Stimulated activated CD8-positive, alpha-beta memory T cell treated with anti-CD3 and anti-CD28 coated beads, Interleukin-15, amount 100 ng/mL, for 48 hours (primary cell): ENCODE results near the gene XG.
"Not testable (repeated sequence)": the region's sequence is repeated elsewhere in the genome, so short reads cannot be mapped to it uniquely, and the experiment has no call there.

Experiments used
- DNase-seq, 2 donors: peaks; one replicate each; pipeline ENCODE4 v3.0.0-alpha.2; 2020; ENCODE audit warnings: low read depth in 2 of 2

XG gene

DNA sequence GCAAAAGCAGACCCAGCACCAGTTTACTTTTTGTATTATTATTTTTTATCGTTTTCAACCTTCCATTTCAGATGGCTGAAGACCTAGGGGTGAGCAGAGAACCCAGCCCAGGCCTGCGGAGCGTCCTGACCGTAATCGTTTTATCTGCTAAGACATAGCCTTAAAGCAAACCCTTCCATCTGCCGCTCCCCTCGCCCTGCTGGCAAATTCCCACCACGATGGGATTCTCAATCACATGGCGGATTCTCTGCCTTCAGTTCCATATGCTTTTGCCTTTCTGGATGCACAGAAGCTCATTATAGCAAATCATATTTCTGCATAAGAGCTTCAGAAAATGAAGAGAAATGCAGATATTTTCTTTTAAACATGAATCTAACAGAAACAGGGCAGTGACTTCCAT lies 18.6 kb upstream of the XG start:
- DNase-seq: no peak

DNA sequence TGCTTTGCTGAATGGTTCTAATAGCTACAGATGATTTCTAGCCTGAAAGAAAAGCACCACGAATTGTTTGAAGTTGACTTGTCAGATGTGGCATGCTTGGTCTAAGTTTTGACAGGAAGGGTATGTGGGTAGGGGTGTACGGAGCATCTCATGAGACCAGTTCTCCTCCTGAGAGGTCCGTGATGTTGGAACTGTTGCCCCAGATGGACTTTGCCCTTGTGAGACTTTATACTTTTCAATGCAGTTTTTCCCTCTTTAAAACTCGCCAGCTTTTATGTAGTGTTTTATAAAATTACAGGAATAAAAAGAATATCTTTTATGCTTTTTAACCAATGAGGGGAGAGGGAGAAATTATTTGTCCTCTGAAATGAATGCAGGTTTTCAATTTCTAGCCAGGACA lies 16.6 kb upstream of the XG start:
- DNase-seq: no peak

DNA sequence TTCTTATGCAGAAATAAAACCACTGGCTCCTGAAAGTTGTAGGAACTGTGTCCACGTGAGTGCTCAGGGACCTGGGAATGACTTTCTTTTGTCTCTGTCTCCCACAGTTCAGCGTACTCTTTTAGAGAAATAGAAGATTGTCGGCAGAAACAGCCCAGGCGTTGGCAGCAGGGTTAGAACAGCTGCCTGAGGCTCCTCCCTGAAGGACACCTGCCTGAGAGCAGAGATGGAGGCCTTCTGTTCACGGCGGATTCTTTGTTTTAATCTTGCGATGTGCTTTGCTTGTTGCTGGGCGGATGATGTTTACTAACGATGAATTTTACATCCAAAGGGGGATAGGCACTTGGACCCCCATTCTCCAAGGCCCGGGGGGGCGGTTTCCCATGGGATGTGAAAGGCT lies 11.2 kb upstream of the XG start:
- DNase-seq: no peak

DNA sequence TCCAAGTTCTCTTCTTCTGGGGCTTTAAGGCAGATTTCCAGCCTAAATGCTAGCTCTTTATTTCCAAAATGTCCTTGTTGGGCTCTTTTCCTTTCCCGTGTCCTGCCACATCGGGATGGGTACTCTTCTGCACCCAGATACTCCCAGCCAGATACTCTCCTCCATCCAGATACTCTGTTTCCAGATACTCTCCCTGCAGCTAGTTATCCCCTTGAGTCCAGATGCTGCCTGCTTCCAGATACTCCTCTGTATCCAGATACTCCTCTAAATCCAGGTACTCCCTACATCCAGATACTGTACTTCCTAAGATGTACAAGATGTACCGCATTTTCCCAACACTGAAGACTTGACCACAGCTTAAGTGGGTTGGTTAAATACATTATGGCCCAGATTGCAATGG lies 10.5 kb upstream of the XG start:
- DNase-seq: no peak

DNA sequence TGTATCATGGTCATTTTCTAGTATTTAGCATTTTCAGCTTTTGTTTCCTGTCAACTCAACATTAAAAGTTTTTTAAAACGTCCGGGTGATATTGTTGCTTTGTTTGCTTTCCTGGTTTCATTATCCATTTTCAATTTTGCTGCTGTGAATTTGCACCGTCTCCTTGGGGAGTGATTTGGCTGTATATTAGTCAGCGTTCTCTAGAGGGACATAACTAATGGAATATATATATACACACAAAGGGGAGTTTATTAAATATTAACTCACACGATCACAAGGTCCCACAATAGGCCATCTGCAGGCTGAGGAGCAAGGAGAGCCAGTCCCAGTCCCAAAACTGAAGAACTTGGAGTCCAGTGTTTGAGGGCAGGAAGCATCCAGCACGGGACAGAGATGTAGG lies 5.6 kb upstream of the XG start:
- DNase-seq: not testable (repeated sequence)

DNA sequence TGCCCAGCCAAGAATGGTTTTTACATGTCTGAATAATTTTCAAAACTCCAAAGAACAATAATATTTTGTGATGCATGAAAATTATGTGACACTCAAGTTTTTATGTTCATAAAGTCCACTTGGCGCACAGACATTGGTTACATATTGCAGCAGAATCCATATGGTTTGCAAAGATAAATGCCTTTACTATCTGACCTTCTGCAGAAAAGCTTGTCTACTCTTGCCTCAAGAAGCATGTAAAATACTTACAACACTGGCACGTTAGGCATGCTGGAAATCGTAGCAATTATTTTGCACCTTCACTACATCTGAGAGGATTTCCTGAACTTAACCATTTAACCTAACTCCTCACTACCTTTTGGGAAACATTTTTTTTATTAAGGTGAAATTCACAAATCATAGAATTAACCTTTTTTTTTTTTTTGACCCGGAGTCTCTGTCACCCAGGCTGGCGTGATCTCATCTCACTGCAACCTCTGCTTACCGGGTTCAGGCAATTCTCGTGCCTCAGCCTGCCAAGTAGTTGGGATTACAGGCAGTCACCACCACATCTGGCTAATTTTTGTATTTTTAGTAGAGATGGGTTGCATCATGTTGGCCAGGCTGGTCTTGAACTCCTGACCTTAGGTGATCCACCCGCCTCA lies 3.5 kb upstream of the XG start:
- DNase-seq: no peak

DNA sequence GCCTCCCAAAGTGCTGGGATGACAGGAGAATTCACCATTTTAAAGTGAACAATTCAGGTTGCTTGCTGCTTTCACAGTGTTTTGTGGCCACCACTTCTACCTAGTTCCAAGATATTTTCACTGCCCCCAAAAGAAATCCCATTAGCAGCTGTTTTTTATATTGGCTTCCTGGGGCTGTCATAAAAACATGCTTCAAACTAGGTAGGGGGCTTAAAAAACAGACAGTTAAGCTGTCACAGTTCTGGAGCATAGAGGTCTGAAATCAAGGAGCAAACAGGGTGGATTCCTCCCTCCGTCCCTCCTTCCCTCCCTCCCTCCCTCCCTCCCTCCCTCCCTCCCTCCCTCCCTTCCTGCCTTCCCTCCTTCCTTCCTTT lies 3.0 kb upstream of the XG start:
- DNase-seq: no peak

DNA sequence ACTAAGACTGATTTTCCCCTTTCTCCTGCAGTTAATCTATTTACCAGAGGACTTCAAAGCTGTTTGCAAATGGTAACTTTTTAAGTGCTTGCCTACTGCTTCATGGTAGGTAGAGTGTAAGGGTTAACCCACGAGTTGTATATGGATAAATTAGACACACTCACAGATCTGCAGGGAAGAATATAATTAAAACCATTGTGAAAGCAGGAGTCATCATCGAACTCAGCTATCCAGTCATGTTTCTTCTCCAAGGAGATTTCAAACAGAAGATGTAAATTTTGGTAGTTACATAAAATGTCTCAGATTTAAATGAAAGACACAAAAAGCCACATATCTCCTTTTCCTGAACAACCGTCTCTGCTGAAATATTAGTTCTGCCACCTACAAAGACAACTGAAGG lies 549 bp upstream of the XG start:
- DNase-seq: no peak

DNA sequence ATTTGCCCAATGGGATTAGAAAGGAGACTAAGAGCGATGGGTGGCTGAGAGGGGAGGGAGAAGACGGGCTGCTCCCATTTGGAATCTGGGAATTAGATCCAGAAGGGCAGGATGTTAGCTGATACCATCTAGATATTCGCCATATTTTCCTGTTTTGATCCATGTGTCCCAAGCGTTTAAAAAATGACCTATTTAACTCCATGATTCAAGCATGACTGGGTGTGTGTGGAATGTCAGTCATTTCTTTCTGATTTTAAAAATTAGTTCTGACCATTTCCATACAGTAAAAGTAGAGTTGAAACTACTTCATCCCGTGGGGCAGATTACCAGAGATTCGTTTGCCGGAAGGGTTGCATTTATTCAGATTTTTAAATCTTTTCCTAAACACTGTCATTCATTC lies 601 bp downstream of the XG start:
- not testable (repeated sequence) for DNase-seq

DNA sequence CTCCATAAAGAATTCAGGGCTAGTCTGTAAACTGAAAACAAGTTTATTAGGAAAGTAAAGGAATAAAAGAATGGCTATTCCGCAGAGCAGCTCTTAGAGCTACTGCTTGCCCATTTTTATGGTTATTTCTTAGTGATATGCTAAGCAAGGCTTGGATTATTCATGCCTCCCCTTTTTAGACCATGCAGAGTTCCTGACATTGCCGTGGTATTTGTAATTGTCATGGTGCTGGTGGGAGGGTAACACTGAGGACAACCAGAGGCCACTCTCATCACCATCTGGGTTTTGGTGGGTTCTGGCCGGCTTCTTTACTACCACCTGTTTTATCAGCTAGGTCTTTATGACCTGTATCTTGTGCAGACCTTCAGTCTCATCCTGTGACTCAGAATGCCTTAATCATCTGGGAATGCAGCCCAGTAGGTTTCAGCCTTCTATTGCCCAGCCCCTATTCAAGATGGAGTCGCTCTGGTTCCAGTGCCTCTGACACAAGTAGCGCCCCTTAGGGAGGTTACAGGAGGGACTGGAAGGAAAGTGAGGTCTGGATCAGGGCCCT lies 3.4 kb downstream of the XG start:
- not testable (repeated sequence) for DNase-seq

DNA sequence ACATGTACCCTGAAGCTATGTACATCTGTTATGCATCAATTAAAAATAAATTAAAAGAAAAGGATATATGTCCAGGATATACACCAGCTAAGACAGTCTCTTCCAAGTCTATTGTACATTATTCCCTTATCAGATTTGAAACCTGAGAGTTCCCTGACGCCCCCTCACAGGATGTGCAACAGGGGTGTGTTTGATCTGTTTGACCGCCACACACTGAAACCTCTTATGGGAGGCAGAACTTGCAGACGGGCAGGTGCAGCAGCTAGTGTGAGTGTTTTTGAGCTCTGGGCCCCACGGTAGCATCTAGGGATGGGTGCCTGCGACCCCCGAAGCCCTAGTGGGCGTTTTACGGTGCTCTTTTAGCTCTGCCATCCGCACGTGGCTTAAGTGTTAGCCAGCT lies 4.7 kb downstream of the XG start:
- no peak for DNase-seq

DNA sequence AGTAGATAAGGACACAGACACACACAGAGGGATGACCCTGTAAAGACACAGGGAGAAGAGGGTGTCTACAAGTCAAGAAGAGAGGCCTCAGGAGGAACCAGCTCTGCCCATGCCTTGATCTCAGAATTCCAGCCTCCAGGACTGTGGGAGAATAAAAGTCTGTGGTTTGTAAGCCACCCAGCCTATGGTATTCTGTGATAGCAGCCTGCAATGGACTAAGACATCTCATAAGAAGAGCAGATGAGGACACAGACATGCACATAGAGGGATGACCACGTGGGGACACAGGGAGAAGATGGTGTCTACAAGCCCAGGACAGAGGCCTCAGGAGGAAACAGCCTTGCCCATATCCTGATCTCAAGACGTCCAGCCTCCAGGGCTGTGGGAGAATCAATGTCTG lies 9.4 kb downstream of the XG start:
- no peak for DNase-seq

DNA sequence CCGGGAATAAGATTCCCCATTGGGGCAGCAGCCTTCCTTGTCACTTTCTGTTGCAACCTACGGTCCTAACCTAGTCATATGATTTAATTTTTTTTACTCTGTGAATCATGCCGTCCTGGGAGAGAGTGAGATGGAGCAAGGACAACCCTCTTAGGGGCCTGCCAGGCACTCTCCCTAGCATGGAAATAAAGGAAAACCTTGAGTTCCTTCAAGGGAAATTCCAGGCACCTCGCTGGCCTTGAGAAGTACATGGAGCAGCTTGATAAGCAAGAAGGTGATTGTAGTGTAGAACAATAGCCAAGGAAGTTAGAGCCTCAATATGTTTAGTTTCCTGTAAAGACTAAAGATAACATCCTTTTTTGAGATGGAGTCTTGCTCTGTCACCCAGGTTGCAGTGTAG lies 10.8 kb downstream of the XG start:
- not testable (repeated sequence) for DNase-seq

DNA sequence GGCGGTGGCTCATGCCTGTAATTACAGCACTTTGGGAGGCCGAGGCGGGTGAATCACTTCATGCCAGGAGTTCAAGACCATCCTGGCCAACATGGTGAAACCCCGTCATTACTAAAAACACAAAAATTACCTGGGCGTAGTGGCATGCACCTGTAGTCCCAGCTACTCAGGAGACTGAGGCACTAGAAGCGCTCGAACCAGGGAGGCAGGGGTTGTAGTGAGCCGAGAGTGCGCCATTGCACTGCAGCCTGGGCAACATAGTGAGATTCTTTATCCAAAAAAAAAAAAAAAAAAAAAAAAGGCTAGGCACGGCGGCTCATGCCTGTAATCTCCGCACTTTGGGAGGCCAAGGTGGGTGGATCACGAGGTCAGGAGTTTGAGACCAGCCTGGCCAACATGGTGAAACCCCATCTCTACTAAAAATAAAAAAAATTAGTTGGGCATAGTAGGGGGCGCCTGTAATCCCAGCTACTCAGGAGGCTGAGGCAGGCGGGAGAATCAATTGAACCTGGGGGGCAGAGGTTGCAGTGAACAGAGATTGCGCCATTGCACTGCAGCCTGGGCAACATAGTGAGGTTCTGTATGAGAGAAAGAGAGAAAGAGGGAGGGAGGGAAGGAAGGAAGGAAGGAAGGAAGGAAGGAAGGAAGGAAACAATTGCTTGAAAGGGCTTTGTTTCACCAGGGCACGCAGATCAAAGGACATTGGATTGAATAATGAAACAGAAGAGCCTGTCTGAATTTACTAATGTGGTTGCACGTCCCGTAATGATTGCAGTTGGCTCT lies 13.1 kb downstream of the XG start:
- DNase-seq: not testable (repeated sequence)

DNA sequence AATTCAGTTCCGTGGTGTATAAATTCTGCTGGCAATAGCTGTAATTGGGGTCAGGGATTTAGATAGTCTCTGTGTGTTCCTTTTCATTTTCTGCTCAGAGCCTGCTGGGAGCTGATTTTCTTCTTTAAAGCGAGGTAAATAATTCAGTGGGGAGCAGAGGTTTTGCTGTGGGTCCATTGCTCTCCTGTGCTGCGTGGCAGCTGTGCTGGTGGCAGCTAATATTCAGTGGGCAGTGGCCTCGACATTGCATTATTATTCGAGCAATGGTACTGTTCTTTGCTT lies 13.7 kb downstream of the XG start:
- no peak for DNase-seq

DNA sequence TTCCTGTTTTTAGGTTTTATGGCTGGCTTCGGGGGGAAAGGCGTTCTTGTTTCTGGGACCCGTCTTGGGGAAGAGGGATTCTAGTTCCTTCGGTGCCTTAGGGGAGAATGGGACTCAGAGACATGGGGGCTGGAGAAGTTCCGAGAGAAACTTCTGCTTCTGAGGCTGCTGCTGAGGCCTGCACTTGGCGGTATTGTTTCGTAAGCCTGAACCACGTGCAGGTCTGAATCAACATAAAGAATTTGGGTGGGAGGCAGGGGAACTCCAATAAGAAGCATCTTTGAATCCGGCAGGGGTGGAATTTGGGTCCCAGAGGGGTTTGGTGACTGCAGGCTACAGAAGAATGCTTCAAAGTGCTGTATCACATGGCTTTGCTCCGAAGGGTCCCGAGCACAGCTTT lies 15.1 kb downstream of the XG start:
- no peak for DNase-seq

DNA sequence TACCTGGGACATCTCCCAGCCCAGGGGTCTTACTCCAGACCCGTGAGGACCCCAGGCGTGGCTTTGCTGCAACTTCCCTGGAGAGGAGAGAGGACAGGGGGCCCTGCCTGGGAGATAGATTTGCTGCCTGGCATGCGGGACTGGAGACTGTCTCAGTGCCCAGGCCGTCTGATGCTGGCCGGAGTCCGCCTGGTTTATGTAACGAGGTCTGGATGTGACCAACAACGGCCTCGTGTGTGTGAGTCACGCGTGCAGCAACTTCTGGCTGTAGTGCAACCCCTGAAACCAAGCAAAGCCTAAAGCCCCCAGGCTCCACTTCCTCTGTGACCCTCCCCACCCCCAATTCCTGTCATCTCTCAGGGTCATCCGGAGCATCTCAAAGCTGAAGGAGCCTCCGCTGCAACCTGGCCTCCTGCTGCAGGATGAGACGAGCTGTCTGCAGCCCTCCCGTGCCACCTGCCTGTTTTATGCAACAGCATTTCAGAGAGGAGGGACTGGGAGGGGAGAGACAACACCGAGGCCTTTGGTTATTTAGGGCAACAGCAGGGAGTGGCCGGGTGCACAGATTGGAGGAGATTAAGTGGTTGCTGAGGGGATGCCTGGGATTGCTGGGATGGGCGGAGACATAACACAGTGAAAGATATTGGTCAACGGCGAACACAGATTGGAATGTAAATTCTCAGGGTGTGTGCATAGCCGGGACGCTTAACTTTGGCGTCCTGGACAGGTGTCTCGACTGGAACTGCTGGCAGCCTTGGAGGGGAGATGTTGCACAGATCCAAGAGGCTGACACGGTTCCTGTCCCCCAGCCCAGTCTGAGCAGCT lies 16.0 kb downstream of the XG start:
- DNase-seq: no peak

DNA sequence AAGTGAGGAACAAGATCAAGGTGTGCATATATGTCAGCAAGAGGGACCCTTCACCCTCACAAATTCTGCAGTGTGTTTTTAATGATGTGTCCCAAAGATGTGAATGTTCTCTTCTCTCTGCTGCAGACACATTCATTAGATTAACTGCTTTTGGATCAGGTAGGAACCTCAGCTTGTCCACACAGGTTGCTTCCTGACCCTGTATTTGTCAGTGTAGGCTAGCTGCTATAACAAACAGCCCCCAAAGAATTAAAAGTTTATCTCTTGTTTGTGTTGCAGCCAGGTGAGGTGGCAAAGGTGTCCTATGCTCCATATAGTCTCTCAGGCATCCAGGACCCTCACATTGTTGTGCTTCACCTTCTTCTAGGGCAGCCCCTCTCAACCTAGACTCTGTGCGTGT lies 17.8 kb downstream of the XG start:
- DNase-seq: no peak

DNA sequence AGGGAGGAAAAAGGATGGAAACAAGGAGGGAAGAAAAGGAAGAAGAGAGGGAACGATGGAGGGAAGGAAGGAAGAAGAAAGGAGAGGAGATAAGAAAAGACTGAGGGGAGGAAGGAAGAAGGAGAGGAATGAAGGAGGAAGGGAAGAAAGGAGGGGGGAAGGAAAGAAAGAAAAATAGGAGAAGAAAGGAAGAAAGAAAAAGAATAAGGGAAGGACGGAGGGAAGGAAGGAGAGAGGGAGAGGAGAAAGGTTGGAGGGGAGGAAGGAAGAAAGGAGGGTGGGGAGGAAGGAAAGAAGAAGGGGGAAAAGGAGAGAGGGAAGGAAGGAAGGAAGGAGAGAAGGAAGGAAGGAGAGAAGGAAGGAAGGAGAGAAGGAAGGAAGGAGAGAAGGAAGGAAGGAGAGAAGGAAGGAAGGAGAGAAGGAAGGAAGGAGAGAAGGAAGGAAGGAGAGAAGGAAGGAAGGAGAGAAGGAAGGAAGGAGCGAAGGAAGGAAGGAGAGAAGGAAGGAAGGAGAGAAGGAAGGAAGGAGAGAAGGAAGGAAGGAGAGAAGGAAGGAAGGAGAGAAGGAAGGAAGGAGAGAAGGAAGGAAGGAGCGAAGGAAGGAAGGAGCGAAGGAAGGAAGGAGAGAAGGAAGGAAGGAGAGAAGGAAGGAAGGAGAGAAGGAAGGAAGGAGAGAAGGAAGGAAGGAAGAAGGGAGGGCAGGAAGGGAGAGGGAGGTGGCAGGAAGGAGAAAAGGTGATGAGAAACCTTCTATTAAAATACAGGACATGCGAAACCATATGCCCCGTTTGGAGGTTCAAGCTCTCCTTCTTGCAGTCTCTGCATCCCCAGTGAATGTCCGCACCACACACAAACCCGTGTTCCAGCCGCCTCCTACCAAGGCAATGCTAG lies 21.6 kb downstream of the XG start:
- not testable (repeated sequence) for DNase-seq

DNA sequence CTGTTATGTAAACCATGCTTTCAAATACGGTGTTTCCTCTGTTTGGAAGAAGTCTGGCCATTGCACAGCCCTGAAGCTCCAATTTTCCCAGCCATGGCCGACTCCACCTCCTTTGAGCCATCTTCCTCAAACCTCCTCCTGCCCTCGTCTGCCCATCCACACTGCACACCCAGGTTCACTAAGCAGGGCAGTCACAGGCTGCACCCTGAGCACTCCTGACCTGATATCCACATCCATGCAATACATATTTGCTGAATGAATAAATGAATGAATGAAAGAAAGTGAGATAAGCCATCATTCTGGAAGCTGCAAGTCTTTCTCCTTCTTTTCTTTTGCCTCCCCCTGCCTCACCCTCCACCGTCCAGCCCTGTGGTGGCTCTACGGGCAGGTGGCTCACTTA lies 22.2 kb downstream of the XG start:
- DNase-seq: no peak

DNA sequence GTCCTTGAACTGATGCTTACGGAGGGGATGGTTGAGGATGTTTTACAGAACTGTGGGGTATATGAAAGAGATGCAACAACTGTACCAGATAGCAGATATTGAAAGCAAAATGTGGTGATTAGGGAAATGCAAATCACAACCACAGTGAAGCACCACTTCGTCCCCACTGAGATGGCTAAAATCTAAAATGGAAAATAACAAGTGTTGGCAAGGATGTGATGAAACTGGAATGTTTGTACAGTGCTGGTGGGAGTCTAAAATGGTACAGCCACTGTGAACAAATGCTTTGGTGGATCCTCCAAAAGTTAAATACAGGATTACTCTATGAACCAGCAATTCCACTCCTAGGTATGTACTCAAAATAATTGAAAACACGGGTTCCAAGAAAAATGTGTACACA lies 22.9 kb downstream of the XG start:
- DNase-seq: no peak
